ENCODE data around the gene NOTUM.

GRCh38 chr17:81952792-81953228, 8.2 kb downstream of the NOTUM start:
- TF ChIP-seq, protein P1, sequence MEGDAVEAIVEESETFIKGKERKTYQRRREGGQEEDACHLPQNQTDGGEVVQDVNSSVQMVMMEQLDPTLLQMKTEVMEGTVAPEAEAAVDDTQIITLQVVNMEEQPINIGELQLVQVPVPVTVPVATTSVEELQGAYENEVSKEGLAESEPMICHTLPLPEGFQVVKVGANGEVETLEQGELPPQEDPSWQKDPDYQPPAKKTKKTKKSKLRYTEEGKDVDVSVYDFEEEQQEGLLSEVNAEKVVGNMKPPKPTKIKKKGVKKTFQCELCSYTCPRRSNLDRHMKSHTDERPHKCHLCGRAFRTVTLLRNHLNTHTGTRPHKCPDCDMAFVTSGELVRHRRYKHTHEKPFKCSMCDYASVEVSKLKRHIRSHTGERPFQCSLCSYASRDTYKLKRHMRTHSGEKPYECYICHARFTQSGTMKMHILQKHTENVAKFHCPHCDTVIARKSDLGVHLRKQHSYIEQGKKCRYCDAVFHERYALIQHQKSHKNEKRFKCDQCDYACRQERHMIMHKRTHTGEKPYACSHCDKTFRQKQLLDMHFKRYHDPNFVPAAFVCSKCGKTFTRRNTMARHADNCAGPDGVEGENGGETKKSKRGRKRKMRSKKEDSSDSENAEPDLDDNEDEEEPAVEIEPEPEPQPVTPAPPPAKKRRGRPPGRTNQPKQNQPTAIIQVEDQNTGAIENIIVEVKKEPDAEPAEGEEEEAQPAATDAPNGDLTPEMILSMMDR (IDR thresholded peaks at IDR 0.05; ENCODE audit: low read depth, low read length, poor library complexity, severe bottlenecking): no peak
- no peak for TF ChIP-seq EZH2phosphoT487 (IDR thresholded peaks at IDR 0.05; ENCODE audit: borderline replicate concordance, low read length)
